WTC11 (cell line): ENCODE data around the gene AOAH.

ENCODE experiments used
- ATF6 ChIP-seq: sonication (generic); formaldehyde crosslinking; IDR thresholded peaks from 2 replicates; pipeline ENCODE4 v1.8.1; 2023; ENCODE audit warnings: mild to moderate bottlenecking, missing genetic modification reagents
- CREB1 ChIP-seq: sonication (generic); formaldehyde crosslinking; IDR thresholded peaks from 2 replicates; pipeline ENCODE4 v1.8.0; 2023; ENCODE audit warnings: mild to moderate bottlenecking, missing genetic modification reagents
- CTCF ChIP-seq: fragments of 200-600 bp; IDR thresholded peaks from 2 replicates; pipeline ENCODE4 v1.8.0; 2022; ENCODE audit warnings: antibody characterized with exemption
- JAZF1 ChIP-seq: fragments of 250-450 bp; sonication (Bioruptor Pico); IDR thresholded peaks from 2 replicates; pipeline ENCODE4 v1.9.0; 2021; ENCODE audit warnings: moderate library complexity, mild to moderate bottlenecking, inconsistent platforms
- JUN ChIP-seq: sonication (generic); formaldehyde crosslinking; IDR thresholded peaks from 2 replicates; pipeline ENCODE4 v1.8.0; 2023; ENCODE audit warnings: mild to moderate bottlenecking, missing genetic modification reagents
- KAT7 ChIP-seq: sonication (generic); formaldehyde crosslinking; IDR thresholded peaks from 2 replicates; pipeline ENCODE4 v1.8.1; 2023; ENCODE audit warnings: missing genetic modification reagents, mild to moderate bottlenecking, borderline replicate concordance
- MAX ChIP-seq: sonication (generic); formaldehyde crosslinking; IDR thresholded peaks from 2 replicates; pipeline ENCODE4 v1.8.0; 2022; ENCODE audit warnings: mild to moderate bottlenecking, missing genetic modification reagents
- NFE2L1 ChIP-seq: sonication (generic); formaldehyde crosslinking; IDR thresholded peaks from 2 replicates; pipeline ENCODE4 v1.8.1; 2023; ENCODE audit warnings: missing genetic modification reagents
- NFYB ChIP-seq: sonication (generic); formaldehyde crosslinking; conservative IDR thresholded peaks from 2 replicates; pipeline ENCODE4 v1.8.0; 2022; ENCODE audit warnings: low read depth, missing genetic modification reagents
- PREB ChIP-seq: sonication (generic); formaldehyde crosslinking; IDR thresholded peaks from 2 replicates; pipeline ENCODE4 v1.8.1; 2022; ENCODE audit warnings: mild to moderate bottlenecking, missing genetic modification reagents, moderate library complexity, borderline replicate concordance
- TCF7 ChIP-seq: sonication (generic); formaldehyde crosslinking; IDR thresholded peaks from 2 replicates; pipeline ENCODE4 v1.8.0; 2022; ENCODE audit warnings: mild to moderate bottlenecking, low read depth, missing genetic modification reagents, moderate library complexity
- USF1 ChIP-seq: sonication (generic); formaldehyde crosslinking; IDR thresholded peaks from 2 replicates; pipeline ENCODE4 v1.8.0; 2022; ENCODE audit warnings: mild to moderate bottlenecking, missing genetic modification reagents
- TF ChIP-seq, protein P1 (sequence below): sonication (generic); formaldehyde crosslinking; conservative IDR thresholded peaks from 2 replicates; pipeline ENCODE4 v1.8.1; 2023; ENCODE audit warnings: mild to moderate bottlenecking, low read depth, missing genetic modification reagents, moderate library complexity
- TF ChIP-seq, protein P2 (sequence below): sonication (generic); formaldehyde crosslinking; IDR thresholded peaks from 2 replicates; pipeline ENCODE4 v1.8.1; 2022; ENCODE audit warnings: mild to moderate bottlenecking, moderate library complexity, missing genetic modification reagents

GRCh38 chr7:36514289-36515243 lies 209.7 kb downstream of the AOAH start:
- TF ChIP-seq PREB: no peak
- TF ChIP-seq CTCF: no peak
- no peak for TF ChIP-seq MAX (CRISPR knock-in tag)
- TF ChIP-seq, protein P1, sequence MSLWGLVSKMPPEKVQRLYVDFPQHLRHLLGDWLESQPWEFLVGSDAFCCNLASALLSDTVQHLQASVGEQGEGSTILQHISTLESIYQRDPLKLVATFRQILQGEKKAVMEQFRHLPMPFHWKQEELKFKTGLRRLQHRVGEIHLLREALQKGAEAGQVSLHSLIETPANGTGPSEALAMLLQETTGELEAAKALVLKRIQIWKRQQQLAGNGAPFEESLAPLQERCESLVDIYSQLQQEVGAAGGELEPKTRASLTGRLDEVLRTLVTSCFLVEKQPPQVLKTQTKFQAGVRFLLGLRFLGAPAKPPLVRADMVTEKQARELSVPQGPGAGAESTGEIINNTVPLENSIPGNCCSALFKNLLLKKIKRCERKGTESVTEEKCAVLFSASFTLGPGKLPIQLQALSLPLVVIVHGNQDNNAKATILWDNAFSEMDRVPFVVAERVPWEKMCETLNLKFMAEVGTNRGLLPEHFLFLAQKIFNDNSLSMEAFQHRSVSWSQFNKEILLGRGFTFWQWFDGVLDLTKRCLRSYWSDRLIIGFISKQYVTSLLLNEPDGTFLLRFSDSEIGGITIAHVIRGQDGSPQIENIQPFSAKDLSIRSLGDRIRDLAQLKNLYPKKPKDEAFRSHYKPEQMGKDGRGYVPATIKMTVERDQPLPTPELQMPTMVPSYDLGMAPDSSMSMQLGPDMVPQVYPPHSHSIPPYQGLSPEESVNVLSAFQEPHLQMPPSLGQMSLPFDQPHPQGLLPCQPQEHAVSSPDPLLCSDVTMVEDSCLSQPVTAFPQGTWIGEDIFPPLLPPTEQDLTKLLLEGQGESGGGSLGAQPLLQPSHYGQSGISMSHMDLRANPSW (CRISPR knock-in tag): no peak
- no peak for TF ChIP-seq TCF7 (CRISPR knock-in tag)
- no peak for TF ChIP-seq USF1 (CRISPR knock-in tag)
- no peak for TF ChIP-seq NFE2L1 (CRISPR knock-in tag)
- TF ChIP-seq KAT7 (CRISPR knock-in tag): no peak
- TF ChIP-seq, protein P2, sequence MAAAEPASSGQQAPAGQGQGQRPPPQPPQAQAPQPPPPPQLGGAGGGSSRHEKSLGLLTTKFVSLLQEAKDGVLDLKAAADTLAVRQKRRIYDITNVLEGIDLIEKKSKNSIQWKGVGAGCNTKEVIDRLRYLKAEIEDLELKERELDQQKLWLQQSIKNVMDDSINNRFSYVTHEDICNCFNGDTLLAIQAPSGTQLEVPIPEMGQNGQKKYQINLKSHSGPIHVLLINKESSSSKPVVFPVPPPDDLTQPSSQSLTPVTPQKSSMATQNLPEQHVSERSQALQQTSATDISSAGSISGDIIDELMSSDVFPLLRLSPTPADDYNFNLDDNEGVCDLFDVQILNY (CRISPR knock-in tag): no peak
- no peak for TF ChIP-seq JUN (CRISPR knock-in tag)
- TF ChIP-seq ATF6 (CRISPR knock-in tag): no peak
- no peak for TF ChIP-seq JAZF1 (CRISPR knock-in tag)
- no peak for TF ChIP-seq NFYB (CRISPR knock-in tag)
- no peak for TF ChIP-seq CREB1 (CRISPR knock-in tag)
